Activated CD8-positive, alpha-beta memory T cell treated with anti-CD3 and anti-CD28 coated beads, Interleukin-2, amount 50 U/mL, for 1 hour (primary cell): ENCODE data around the gene MCF2L2.

Experiments used
- DNase-seq: peaks from one replicate; pipeline ENCODE4 v3.0.0-alpha.2; 2020; ENCODE audit errors: extremely low read depth

MCF2L2 gene

GRCh38 chr3:183327343-183327742, 101.1 kb downstream of the MCF2L2 start:
- no peak for DNase-seq

GRCh38 chr3:183324083-183324482, 104.3 kb downstream of the MCF2L2 start:
- DNase-seq = no peak

GRCh38 chr3:183319371-183319770, 109.0 kb downstream of the MCF2L2 start:
- DNase-seq = no peak

GRCh38 chr3:183318877-183319276, 109.5 kb downstream of the MCF2L2 start:
- no peak for DNase-seq

GRCh38 chr3:183317886-183318865, 110.2 kb downstream of the MCF2L2 start:
- DNase-seq = no peak

GRCh38 chr3:183317271-183317670, 111.1 kb downstream of the MCF2L2 start:
- no peak for DNase-seq

- DNase-seq = no peak
These were observed 112.7 kb downstream of the MCF2L2 start for GRCh38 chr3:183315739-183316138.

- no peak for DNase-seq
These were observed 114.7 kb downstream of the MCF2L2 start for GRCh38 chr3:183313764-183314163.

- DNase-seq = no peak
These were observed 115.1 kb downstream of the MCF2L2 start for GRCh38 chr3:183313351-183313750.

- no peak for DNase-seq
These were observed 116.0 kb downstream of the MCF2L2 start for GRCh38 chr3:183312433-183312832.

- no peak for DNase-seq
These were observed 117.5 kb downstream of the MCF2L2 start for GRCh38 chr3:183310936-183311335.

GRCh38 chr3:183309276-183309675, 119.1 kb downstream of the MCF2L2 start:
- DNase-seq = no peak

- no peak for DNase-seq
These were observed 119.7 kb downstream of the MCF2L2 start for GRCh38 chr3:183308751-183309150.

- DNase-seq = no peak
These were observed 120.7 kb downstream of the MCF2L2 start for GRCh38 chr3:183307749-183308148.

- peak; percentile 8 for DNase-seq
These were observed 121.4 kb downstream of the MCF2L2 start for GRCh38 chr3:183306798-183307671.

- DNase-seq = no peak
These were observed 124.7 kb downstream of the MCF2L2 start for GRCh38 chr3:183303690-183304089.

GRCh38 chr3:183301937-183302580, 126.4 kb downstream of the MCF2L2 start:
- DNase-seq = no peak

- no peak for DNase-seq
These were observed 127.3 kb downstream of the MCF2L2 start for GRCh38 chr3:183300996-183301562.

GRCh38 chr3:183299976-183300375, 128.4 kb downstream of the MCF2L2 start:
- no peak for DNase-seq

GRCh38 chr3:183298701-183299153, 129.7 kb downstream of the MCF2L2 start:
- DNase-seq = no peak

- DNase-seq = no peak
These were observed 131.5 kb downstream of the MCF2L2 start for GRCh38 chr3:183296944-183297343.

- no peak for DNase-seq
These were observed 133.2 kb downstream of the MCF2L2 start for GRCh38 chr3:183295211-183295610.
